ENCODE results near the gene KLHL25.

KLHL25 gene

DNA sequence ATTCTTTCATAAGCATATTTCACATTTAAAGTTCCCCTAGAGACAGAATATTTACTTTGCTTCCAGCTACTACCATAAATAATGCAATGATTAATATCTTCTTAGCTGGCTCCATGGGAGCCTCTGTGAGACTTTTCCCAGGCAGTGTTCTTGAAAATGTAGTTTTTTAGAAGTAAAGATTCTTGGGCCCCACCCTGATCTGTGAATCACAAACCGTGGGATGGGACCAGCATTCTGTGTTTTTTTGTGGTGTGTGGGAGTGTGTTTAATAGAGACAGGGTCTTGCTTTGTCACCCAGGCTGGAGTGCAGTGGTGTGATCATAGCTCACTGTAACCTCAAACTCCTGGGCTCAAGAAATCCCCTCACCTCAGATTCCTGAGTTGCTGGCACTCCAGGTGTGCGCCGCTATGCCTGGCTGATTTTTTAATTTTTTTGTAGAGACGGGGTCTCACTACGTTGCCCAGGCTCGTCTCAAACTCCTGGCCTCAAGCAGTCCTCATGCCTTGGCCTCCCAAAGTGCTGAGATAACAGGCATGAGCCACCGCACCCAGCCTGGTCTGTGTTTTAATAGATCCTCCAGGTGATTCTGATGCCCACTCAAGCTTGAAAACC lies 83.0 kb downstream of the KLHL25 start:
- DNase-seq, result no peak

DNA sequence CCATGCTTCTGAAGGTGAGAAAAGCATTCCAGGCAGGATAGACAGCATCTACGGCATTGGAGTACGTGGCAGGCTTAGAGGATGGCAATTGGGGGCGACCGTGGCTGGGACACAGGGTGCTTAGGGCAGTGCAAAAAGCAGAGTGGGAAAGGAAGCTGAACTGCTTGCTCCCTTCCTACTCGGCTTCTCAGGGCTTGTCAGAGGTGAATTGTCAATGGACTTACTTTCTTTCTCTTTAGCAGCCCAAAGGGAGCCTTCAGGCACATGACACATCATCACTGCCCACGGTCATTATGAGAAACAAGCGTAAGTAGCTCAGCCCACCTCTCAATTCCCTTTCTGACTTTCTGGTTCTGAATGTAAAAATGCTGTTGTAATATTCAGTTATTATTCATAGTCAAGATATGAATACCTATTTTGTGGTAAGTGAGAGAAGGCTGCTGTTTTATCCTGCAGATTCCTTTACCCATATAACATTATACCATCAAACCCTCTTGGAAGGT lies 84.3 kb downstream of the KLHL25 start:
- DNase-seq, result no peak

Measured in DMS153 (cell line).